ENCODE measurements around the gene KCTD17.

- no peak for TF ChIP-seq POLR2A (IDR thresholded peaks at IDR 0.05)
- TF ChIP-seq, protein P1, sequence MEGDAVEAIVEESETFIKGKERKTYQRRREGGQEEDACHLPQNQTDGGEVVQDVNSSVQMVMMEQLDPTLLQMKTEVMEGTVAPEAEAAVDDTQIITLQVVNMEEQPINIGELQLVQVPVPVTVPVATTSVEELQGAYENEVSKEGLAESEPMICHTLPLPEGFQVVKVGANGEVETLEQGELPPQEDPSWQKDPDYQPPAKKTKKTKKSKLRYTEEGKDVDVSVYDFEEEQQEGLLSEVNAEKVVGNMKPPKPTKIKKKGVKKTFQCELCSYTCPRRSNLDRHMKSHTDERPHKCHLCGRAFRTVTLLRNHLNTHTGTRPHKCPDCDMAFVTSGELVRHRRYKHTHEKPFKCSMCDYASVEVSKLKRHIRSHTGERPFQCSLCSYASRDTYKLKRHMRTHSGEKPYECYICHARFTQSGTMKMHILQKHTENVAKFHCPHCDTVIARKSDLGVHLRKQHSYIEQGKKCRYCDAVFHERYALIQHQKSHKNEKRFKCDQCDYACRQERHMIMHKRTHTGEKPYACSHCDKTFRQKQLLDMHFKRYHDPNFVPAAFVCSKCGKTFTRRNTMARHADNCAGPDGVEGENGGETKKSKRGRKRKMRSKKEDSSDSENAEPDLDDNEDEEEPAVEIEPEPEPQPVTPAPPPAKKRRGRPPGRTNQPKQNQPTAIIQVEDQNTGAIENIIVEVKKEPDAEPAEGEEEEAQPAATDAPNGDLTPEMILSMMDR (IDR thresholded peaks at IDR 0.05), result no peak
- TF ChIP-seq POLR2AphosphoS5 (IDR thresholded peaks at IDR 0.05), result no peak
Observed at GRCh38 chr22:37050913-37051312, 629 bp upstream of the KCTD17 start.
